ENCODE measurements around the gene FEN1. TPM values are rescaled to one million over a fixed set of nuclear protein-coding genes. Genes with fewer than 3 reads are reported as not detected.

Gene FEN1
- total and polyA plus RNA-seq, 2 of the 13 experiments (the other 11 are each of a cell fraction or from before 2014, with no cell fraction given) = 12.4 to 102 TPM

DNA sequence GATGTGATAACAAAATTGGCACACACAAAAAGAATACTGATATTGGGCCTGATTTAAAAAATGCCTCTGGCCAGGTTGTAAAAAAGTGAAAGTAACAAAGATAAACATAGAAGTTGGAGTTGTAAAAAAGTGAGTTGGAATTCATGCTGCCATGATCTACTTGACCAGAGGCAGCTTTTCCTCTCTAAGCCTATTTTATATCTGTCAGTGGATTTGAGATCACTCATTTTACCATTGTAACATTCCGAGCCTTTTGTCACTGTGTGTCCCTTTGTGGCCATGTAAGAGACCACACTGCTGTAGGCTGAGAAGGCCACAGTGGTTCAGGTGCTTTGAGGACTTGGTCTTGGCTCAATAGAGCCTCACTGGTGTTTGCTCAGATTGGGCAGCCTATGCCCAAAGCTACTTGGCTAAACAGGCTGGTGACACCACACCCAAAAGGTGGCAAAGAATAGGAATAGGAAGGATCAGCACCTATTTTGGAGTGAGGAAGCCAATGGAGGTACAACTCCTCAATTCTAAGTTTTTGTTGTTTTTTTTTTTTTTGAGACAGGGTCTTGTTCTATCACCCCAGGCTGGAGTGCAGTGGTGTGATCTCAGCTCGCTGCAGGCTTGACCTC lies 7.1 kb downstream of the FEN1 start:
- 100% methylated on average over 2 of the region's 2 CpGs for WGBS (ENCODE audit: low lambda C conversion rate)
- ATAC-seq (no peak), FAIRE-seq (no peak), DNase-seq (ENCODE audit: low spot score) (no peak)
- no TSS peak for BruUV-seq (replicated peaks)
- no peak overlapping the region for H3K27ac ChIP-seq (ENCODE audit: extremely low read length, insufficient read depth, low read length)
- intact Hi-C loops (cut with micrococcal nuclease; ENCODE audit: unreplicated experiment) (no loop called here), in situ Hi-C loops (cut with HindIII; ENCODE audit: extremely low pct_ligation_motif_present, low pct_unique_long_range_greater_than_20kb) (loop anchor here (10.0 kb wide), 1 partner anchor 285 kb away; no protein-coding TSS in a partner anchor)
- ChIA-PET POLR2A (no interaction called here), CTCF (ENCODE audit: low intra/inter-chr PET ratio, low total read pairs) (no interaction called here)
- no peak overlapping the region for H3K4me3 ChIP-seq (replicated peaks in 1 of 3; ENCODE audit: insufficient read depth in 1 of 3, low read depth in 2 of 3, low read length in 3 of 3)
- no peak overlapping the region for H2AFZ ChIP-seq (ENCODE audit: low read length)
- no peaks in the 10 kb centered on the region; the same call in 1 of the 2 replicates for H4K20me1 ChIP-seq (ENCODE audit: insufficient read depth, low read length)
- H3K36me3 ChIP-seq (replicated peaks in 1 of 2; ENCODE audit: control insufficient read depth in 1 of 2, insufficient read depth in 2 of 2, low read length in 2 of 2) = peaks cover 19 to 52% of the 10 kb centered on the region in 2 experiments
- no peak overlapping the region for H3K4me2 ChIP-seq (ENCODE audit: low read depth, low read length)
- no peak overlapping the region for H3K9ac ChIP-seq (ENCODE audit: insufficient read depth, low read depth, low read length)
- H3K27me3 ChIP-seq (ENCODE audit: control insufficient read depth in 1 of 2, insufficient read depth in 2 of 2, low read length in 2 of 2) = no peaks in the 10 kb centered on the region
- H3K4me1 ChIP-seq (ENCODE audit: insufficient read depth, low read length) = peaks cover 26% of the 10 kb centered on the region
- no peaks in the 10 kb centered on the region for H3K9me3 ChIP-seq (ENCODE audit: low read length)
- peaks cover 18% of the 10 kb centered on the region for H3K79me2 ChIP-seq (ENCODE audit: insufficient read depth, low read length)
- no peak for TF ChIP-seq USF2 (IDR thresholded peaks at IDR 0.05; ENCODE audit: low read depth, low read length)
- TF ChIP-seq USF2 (CRISPR knock-in tag; IDR thresholded peaks at IDR 0.05; ENCODE audit: borderline replicate concordance) = no peak
- TF ChIP-seq AGO2 (optimal IDR thresholded peaks at IDR 0.05; ENCODE audit: low read depth, low read length) = peak; percentile 38
- TF ChIP-seq ZNF7 (CRISPR knock-in tag; IDR thresholded peaks at IDR 0.05) = peak; percentile 87
- no peak for TF ChIP-seq ZNF256 (CRISPR knock-in tag; conservative IDR thresholded peaks at IDR 0.05)
- no peak for TF ChIP-seq MXD1 (CRISPR knock-in tag; IDR thresholded peaks at IDR 0.05)
- peak; percentile 48; the same call in 1 of the 2 replicates for TF ChIP-seq RBFOX2 (IDR thresholded peaks at IDR 0.05; ENCODE audit: low read depth, low read length)
